Dermis lymphatic vessel endothelial cell (primary cell): ENCODE data around the gene UQCRC2. TPM values are rescaled to one million over a fixed set of nuclear protein-coding genes. Genes with fewer than 3 reads are reported as not detected.

Source experiments
- total RNA-seq: library from RNA; depleted of rRNA; stranded (reverse); fragments of >200 nt; gene quantifications from 2 replicates; pipeline ENCODE4 v1.2.1, GENCODE V29; 2014

Gene UQCRC2
- total RNA-seq, result 260 and 291 TPM in 2 replicates

DNA sequence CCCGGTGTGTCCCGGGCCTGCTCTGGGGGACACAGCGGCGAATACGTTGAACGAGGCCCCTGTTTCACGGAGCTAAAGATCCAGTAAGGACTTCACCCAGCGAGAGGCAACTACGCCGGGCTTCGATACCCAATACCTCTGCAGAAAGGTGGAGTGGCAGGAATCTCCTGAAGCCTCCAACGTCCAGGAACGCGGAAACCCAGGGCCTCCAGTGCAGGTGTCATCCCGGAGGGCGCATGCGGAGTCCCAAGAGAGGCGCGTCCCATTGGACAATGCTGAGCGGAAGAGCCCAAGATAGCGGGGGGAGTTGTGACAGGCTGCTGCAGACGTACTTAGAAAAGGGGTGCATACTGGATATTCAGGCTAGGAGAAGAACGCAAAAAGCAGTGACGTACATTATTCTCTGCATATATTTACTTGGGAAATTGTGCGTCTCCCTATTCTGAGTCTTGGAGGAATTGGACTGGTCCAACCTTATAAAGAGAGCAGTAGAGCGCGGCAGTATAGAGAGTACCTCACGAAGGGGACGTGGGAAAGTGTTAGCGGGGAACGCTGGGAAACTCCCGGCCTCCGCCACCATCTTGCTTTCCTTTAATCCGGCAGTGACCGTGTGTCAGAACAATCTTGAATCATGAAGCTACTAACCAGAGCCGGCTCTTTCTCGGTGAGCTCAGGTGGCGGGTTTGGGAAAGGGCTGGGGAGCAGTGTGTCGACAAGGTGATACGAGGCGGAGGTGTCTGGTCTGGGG is at the start of gene UQCRC2:
Gene UQCRC2, plus strand, starts transcription at position 569 of the 748 bp plus-strand sequence. Its CDS starts 63 bp downstream, at position 632.

GRCh38 chr16:22007509-22008214 is 54.5 kb downstream of the UQCRC2 start, which contains the start of gene MOSMO:
Gene MOSMO, plus strand, starts transcription at chr16:22008111. Its CDS starts 191 bp downstream, at chr16:22008302.

Other genes with a start within 250 kb of the UQCRC2 start
- gene NPIPB4, start 95.6 kb upstream of the UQCRC2 start, total RNA-seq, result 22.0 and 23.1 TPM in 2 replicates
- gene PDZD9, start 47.8 kb downstream of the UQCRC2 start, total RNA-seq, result not detected in 2 replicates
- gene MOSMO, start 54.8 kb downstream of the UQCRC2 start, total RNA-seq, result 12.7 and 12.8 TPM in 2 replicates
- gene VWA3A, start 139.2 kb downstream of the UQCRC2 start, total RNA-seq, result not detected in 2 replicates
- gene SDR42E2, start 209.1 kb downstream of the UQCRC2 start, total RNA-seq, result 0.17 and 0.43 TPM in 2 replicates